KMS-11 (cell line): ENCODE results near the gene OLFML2B.

Source experiments
- H2AFZ ChIP-seq: fragments of 200-600 bp; sonication (generic); 2 replicates; pipeline ENCODE4 v1.6.1; 2016; ENCODE audit warnings: antibody characterized with exemption, mixed run types, low read depth
- H3K27ac ChIP-seq: fragments of 200-600 bp; sonication (generic); 2 replicates; pipeline ENCODE4 v1.6.1; 2016; ENCODE audit warnings: mild to moderate bottlenecking, mixed run types
- H3K27me3 ChIP-seq: fragments of 200-600 bp; sonication (generic); 2 replicates; pipeline ENCODE4 v1.6.1; 2017; ENCODE audit warnings: mild to moderate bottlenecking, low read depth, mixed run types, moderate library complexity; ENCODE audit not compliant: insufficient read depth
- H3K36me3 ChIP-seq: fragments of 200-600 bp; sonication (generic); 2 replicates; pipeline ENCODE4 v1.6.1; 2017; ENCODE audit warnings: mild to moderate bottlenecking, mixed run types; ENCODE audit not compliant: insufficient read depth
- H3K4me1 ChIP-seq: fragments of 200-600 bp; sonication (generic); 2 replicates; pipeline ENCODE4 v1.6.1; 2016; ENCODE audit warnings: mild to moderate bottlenecking, low read depth, mixed run types; ENCODE audit not compliant: poor library complexity, severe bottlenecking
- H3K4me2 ChIP-seq: fragments of 200-600 bp; sonication (generic); 2 replicates; pipeline ENCODE4 v1.7.0; 2016; ENCODE audit warnings: mild to moderate bottlenecking, mixed run types
- H3K4me3 ChIP-seq: fragments of 200-600 bp; sonication (generic); IDR thresholded peaks from 2 replicates; pipeline ENCODE4 v1.6.1; 2017; ENCODE audit warnings: low read depth, low read length, mixed read lengths; ENCODE audit not compliant: insufficient read depth
- H3K79me2 ChIP-seq: fragments of 200-600 bp; sonication (generic); 2 replicates; pipeline ENCODE4 v1.6.1; 2016; ENCODE audit warnings: low read depth, mixed run types; ENCODE audit not compliant: insufficient read depth
- H3K9ac ChIP-seq: fragments of 200-600 bp; sonication (generic); 2 replicates; pipeline ENCODE4 v1.6.1; 2016; ENCODE audit warnings: mild to moderate bottlenecking, mixed run types
- H4K20me1 ChIP-seq: fragments of 200-600 bp; sonication (generic); 2 replicates; pipeline ENCODE4 v1.6.1; 2016; ENCODE audit warnings: mild to moderate bottlenecking, mixed run types; ENCODE audit not compliant: insufficient read depth
- CTCF ChIP-seq: fragments of 200-600 bp; sonication (generic); conservative IDR thresholded peaks from 2 replicates; pipeline ENCODE4 v1.6.1; 2017; ENCODE audit warnings: low read depth, mild to moderate bottlenecking, antibody characterized with exemption, low read length, moderate library complexity, mixed read lengths

OLFML2B gene

GRCh38 chr1:162028726-162029125 is 5.1 kb upstream of the OLFML2B start:
- Histone ChIP-seq H3K4me2 (no peak overlapping the region), H3K4me3 (no peak overlapping the region), H3K36me3 (no peaks in the 10 kb centered on the region), H3K27ac (no peak overlapping the region), H4K20me1 (no peaks in the 10 kb centered on the region), H3K27me3 (no peaks in the 10 kb centered on the region), H3K9ac (no peak overlapping the region), H2AFZ (no peak overlapping the region), H3K4me1 (peaks cover 13% of the 10 kb centered on the region), H3K79me2 (no peaks in the 10 kb centered on the region)
- no peak for TF ChIP-seq CTCF

GRCh38 chr1:162026881-162027280 is 3.2 kb upstream of the OLFML2B start:
- Histone ChIP-seq H3K27me3 (no peaks in the 10 kb centered on the region), H3K79me2 (peaks cover 12% of the 10 kb centered on the region; the same call in 1 of the 2 replicates), H3K9ac (no peak overlapping the region), H3K27ac (no peak overlapping the region), H3K4me2 (no peak overlapping the region), H3K36me3 (no peaks in the 10 kb centered on the region), H2AFZ (no peak overlapping the region), H4K20me1 (no peaks in the 10 kb centered on the region), H3K4me3 (no peak overlapping the region), H3K4me1 (peaks cover 29% of the 10 kb centered on the region)
- TF ChIP-seq CTCF = no peak

- H3K27ac ChIP-seq = no peak overlapping the region
- no peaks in the 10 kb centered on the region for H3K36me3 ChIP-seq
- peaks cover 19% of the 10 kb centered on the region; the same call in 1 of the 2 replicates for H3K79me2 ChIP-seq
- no peak for TF ChIP-seq CTCF
- H2AFZ ChIP-seq = no peak overlapping the region
- peaks cover 43% of the 10 kb centered on the region for H3K4me1 ChIP-seq
- no peak overlapping the region for H3K4me3 ChIP-seq
- H3K9ac ChIP-seq = no peak overlapping the region
- no peaks in the 10 kb centered on the region for H4K20me1 ChIP-seq
- no peaks in the 10 kb centered on the region for H3K27me3 ChIP-seq
- no peak overlapping the region; the same call in 1 of the 2 replicates for H3K4me2 ChIP-seq
These were observed 1.9 kb upstream of the OLFML2B start for GRCh38 chr1:162025541-162025940.

DNA sequence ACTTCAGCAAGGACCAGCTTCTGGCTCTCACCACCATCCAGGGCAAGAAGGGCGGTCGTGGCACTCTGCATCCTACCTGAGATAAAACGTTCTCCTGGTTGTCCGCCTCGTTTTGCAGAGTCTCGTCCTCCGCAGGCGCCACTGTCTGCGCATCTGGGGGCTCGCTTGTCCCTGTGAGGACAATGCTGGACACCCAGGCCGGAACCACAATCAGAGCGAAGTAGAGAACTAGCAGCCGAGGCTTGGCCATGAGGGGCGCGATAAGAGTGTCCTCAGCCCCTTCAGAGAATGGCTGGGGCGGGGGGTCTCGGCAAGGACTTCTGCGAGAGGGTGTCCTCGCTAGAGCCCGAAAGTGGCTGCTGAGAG is 505 bp downstream of the OLFML2B start:
- no peaks in the 10 kb centered on the region for H4K20me1 ChIP-seq
- peak overlapping the region; percentile 43 for H3K27ac ChIP-seq
- peak overlapping the region; percentile 55 for H3K9ac ChIP-seq
- no peaks in the 10 kb centered on the region for H3K36me3 ChIP-seq
- peaks cover 67% of the 10 kb centered on the region for H3K4me1 ChIP-seq
- H2AFZ ChIP-seq = peak overlapping the region; percentile 93
- H3K4me2 ChIP-seq = peak overlapping the region; percentile 71
- H3K79me2 ChIP-seq = peaks cover 27% of the 10 kb centered on the region; the same call in 1 of the 2 replicates
- no peaks in the 10 kb centered on the region for H3K27me3 ChIP-seq
- TF ChIP-seq CTCF = no peak
- peak overlapping the region; percentile 98 for H3K4me3 ChIP-seq
